ENCODE data around the gene SLC2A8.

The SLC2A8 gene

DNA sequence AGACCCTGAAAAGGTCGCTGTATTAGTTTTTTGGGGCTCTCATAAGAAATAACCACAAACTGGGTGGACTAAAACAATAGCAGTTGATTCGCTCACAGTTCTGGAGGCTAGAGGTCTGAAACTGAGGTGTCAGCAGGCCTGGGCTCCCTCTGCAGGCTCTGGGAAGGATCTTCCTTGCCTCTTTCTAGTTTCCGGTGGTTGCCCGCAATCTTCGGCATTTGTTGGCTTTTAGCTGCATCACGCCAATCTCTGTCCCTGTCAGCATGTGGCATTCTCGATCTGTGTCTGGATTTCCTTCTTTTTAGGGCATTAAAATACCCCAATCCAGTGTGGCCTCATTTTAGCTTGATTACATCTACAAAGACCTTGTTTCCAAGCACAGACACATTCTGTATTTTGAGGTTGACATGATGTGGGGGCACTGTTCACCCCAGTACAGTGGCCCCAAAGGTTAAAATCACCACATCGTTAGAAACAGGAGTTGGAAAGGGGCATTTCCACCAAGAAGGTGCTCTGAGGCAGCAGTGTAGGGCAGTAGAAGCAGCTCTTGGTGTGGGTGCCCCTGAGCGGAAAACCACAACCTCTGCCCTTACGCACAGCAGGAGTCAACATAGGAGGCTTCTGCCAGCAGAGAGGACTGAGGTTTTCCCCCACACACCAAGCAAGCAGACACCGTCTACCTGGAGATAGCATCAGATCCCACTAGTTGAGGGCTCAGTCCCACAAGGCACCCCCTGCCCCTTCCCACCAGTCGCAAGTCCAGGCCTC is 40.7 kb downstream of the SLC2A8 start:
- no peak for DNase-seq (ENCODE audit: low read depth in 3 of 3)

DNA sequence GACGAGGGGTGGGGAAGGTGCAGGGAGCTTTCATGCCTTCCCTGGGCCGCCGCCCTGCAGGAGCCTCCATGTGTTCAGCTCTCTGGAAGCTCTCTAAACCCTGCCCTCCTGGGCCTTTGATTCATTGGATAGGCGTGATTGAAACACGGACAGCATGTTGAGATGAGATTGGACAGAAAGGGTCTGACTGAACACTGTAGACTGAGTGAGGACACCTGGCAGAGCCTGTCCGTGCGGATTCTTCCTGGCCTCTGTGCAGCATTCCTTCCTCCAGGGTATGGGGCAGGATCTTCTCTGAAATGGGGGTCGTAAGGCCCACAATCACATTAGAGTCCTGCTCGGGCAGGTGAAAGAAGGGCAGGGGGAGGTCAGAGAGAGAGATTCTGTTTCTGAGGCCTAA is 41.4 kb downstream of the SLC2A8 start:
- no peak for DNase-seq (ENCODE audit: low read depth in 3 of 3)

DNA sequence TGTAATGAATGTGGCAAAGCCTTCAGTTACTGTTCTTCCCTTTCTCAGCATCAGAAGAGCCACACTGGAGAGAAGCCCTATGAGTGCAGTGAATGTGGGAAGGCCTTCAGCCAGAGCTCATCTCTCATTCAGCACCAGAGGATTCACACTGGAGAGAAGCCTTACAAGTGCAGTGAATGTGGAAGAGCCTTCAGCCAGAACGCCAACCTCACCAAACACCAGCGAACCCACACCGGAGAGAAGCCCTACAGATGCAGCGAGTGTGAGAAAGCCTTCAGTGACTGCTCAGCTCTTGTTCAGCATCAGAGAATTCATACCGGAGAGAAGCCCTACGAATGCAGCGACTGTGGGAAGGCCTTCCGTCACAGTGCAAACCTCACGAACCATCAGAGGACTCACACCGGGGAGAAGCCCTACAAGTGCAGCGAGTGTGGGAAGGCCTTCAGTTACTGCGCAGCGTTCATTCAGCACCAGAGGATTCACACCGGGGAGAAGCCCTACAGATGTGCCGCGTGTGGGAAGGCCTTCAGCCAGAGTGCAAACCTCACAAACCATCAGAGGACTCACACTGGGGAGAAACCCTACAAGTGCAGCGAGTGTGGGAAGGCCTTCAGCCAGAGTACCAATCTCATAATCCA is 47.4 kb downstream of the SLC2A8 start:
- DNase-seq (ENCODE audit: low read depth in 3 of 3): no peak

DNA sequence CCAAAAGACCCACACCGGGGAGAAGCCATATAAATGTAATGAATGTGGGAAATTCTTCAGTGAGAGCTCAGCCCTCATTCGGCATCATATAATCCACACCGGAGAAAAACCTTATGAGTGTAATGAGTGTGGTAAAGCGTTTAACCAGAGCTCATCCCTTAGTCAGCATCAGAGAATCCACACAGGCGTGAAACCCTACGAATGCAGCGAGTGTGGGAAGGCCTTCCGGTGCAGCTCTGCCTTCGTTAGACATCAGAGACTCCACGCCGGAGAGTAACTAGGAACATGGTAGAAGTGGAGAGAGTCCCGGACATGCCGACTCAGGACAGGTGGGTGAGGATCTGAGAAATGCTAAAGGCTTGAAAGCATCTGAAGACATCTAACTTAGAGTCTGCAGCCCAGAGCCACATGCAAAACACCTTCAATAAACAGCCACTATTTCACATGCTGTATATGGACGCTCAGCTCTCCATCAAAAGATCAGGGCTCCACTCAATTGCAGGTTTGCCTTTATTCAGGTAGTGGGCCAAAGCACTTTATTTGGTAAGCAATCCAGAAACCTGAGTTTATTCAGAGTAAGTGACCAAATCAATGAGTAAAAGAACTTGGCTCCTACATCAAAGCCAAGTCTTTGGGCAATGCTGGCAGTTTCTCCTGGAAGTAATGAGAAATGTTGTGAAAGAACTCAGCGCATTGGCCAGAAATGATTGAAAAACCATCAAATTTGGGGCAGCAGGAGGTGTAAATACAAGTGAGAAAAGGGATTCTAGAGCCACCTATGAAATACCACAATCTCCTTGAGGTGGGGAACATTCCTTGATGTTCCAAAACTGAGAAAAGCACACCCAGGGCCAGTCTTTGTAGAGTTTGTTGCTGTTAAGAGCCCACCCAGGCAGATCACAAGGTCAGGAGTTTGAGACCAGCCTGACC is 48.2 kb downstream of the SLC2A8 start:
- no peak for DNase-seq (ENCODE audit: low read depth in 3 of 3)

GRCh38 chr9:127445851-127446712 is 49.1 kb downstream of the SLC2A8 start:
- no peak for DNase-seq (ENCODE audit: low read depth in 3 of 3)

DNA sequence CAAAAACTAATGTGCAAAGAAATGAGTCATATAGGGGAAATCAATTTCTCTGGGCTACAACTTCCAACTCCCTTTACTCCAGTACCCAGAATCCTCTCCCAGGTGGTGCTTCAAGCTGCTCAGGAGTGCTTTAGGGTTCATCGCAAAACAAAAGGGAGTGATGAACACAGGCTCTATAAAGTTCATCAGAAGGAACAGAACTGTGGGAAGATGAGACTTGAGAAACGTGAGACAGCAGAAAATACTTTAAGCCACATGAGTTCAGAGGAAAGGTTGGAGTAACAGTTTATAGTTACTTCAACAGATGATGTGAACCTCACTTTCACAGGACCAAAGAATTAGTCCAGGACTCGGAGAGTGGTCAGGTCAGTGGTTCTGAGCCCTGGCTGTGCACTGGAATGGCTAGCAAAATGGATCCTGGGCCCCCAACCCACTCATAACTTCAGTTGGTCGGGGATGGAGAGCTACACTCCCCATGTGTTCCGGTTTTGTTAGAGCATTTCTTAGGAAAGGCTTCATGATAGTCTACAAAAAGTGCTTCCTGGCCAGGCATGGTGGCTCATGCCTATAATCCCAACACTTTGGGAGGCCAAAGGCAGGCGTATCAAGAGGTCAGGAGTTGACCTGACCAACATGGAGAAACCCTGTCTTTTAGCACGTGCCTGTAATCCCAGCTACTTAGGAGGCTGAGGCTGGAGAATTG is 49.9 kb downstream of the SLC2A8 start:
- DNase-seq (ENCODE audit: low read depth in 3 of 3): no peak

- DNase-seq (ENCODE audit: low read depth in 3 of 3): no peak
Measured at GRCh38 chr9:127447416-127448111, 50.6 kb downstream of the SLC2A8 start.

DNA sequence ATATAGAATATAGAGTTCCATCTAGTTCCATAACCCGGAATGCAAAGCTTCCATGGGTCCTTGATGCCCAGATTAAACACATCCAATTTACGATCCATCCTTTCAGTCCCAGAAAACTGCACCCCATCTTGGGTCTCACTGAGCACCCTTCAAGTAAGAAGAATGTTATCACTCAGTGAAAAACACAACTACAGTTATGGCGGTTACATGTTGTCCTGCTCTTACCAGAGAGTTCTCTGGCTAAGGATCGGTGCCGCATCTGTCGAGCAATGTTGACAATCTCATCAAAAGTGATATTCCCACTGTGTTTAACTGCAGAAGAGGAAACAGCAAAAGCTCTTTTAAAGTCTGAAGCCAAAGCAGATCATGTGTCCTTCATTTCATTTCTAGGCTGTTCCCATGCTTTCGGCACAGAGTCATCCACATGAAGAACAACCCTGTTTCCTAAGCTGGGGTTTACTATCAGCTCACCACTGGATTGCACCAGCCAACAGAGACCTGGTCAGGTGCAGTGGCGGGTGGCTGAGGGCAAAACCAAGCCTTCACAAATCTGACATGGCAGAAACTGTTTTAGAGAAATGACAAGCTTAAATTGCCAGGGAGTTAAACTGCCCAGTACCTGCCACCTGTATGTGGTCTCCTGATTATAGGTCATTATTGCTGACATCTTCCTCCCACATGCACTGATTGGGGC is 51.3 kb downstream of the SLC2A8 start:
- no peak for DNase-seq (ENCODE audit: low read depth in 3 of 3)

GRCh38 chr9:127449332-127449966 is 52.5 kb downstream of the SLC2A8 start:
- DNase-seq (ENCODE audit: low read depth in 3 of 3): no peak

DNA sequence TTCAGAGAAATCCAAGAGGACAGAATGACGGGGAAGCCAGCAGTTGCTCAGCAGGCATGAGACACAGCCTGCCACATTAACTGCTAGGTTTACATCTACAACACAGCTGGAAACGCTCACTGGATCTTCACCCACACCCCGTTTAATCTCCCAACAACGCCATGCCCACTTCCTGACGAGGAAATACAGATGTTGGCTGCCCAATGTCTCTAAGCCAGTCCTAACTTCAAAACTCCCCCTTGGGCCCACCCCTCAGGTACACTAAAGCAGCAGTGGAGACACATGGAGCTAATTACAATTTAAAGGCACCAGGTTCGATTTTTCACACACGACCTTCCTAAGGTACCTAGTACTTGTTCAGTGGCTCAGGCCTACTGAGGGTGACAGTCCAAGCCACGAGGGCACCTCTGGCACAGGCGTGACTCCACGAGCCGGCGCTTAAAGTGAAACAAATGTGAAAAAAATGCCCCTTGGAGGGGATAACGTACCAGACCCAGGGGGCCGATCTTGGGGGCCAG is 53.3 kb downstream of the SLC2A8 start:
- DNase-seq (ENCODE audit: low read depth in 3 of 3): no peak

DNA sequence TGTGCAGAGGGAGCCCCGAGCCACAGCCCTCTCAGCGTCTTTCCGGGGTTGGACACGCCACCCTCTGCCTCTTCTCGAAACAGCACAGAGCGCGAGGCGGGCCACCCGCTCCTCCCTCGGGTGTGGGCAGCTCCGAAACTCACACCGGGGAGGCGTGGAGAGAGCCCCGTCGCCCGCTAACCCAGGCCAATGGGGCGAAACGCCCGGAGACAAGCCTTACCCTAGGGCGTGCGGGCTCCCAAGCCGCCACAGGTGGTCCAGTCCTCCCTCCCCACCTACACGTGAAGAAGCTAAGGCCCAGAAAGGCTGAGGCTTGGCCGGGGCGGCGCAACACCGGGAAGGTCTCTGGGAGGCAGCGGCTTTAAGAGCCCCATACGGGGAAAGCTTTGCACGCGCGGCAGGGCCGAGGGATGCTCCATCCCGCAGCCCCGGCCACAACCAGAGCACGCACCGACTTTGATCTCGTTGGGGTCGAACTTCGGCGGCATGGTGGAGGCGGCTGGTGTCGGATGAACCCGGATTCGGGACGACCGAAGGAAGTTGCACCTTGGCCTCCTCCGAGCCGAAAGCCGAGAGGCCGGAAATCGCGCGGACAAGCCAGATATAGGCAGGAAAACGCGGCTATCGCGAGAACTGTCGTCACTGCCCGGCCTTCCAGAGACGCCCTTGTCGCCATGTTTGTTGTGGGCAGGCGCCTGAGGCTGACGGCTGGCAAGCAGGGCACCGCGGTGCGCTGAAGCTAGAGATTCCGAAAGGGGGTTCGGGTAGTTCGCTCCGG is 54.0 kb downstream of the SLC2A8 start, which contains the start of the genes LRSAM1 and RPL12:
TSS of gene LRSAM1 (plus strand) at position 681 of the 778 bp plus-strand sequence. CDS start 3,018 bp downstream, outside the sequence.
TSS of gene RPL12 (minus strand) at position 577 of the 778 bp plus-strand sequence. CDS start at position 488, 89 bp downstream.
- DNase-seq (ENCODE audit: low read depth in 3 of 3): peak; percentile 94 to 98 (median 98)

- DNase-seq (ENCODE audit: low read depth in 3 of 3): no peak
Measured at GRCh38 chr9:127451608-127451857, 54.6 kb downstream of the SLC2A8 start.

DNA sequence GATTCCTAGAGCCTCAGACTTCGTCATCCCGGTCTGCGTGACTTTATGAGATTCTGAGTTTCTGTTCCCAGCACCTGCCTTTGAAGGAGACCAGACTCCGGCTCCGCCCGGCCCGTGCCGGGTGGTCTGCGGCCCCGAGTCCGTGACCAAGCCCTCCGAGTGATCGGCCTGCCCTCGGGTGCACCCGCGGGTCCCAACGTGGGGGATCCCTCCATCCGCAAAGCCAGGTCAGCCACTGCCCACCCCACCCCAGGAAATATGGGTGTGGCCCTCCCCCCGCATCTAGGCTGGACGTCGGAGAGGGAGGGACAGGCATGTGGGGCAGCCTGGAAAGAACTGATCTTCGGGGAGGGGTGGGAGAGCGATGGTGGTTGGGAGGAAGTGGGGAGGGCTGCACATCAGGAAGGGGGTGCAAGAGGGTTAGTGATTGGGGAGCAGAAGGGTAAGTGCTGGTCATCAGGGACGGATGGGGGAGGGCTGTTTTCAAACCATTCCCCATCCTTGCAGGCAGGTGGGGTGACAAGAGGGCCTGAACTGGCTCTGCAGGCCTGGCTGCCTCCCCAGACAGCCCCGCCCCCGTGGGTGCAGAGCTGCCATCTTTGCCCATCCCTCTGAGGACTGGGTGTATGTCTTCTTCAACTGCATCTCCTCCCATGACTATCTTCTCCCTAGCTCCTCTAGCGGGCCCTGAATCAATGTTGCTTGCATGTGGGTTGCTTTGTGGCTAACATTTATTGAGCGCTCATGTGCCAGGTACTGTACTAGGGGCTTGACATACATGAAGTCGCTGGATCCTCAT is 55.1 kb downstream of the SLC2A8 start:
- peak in 2 of 3 donors; percentile 40 to 48 for DNase-seq (ENCODE audit: low read depth in 3 of 3)

DNA sequence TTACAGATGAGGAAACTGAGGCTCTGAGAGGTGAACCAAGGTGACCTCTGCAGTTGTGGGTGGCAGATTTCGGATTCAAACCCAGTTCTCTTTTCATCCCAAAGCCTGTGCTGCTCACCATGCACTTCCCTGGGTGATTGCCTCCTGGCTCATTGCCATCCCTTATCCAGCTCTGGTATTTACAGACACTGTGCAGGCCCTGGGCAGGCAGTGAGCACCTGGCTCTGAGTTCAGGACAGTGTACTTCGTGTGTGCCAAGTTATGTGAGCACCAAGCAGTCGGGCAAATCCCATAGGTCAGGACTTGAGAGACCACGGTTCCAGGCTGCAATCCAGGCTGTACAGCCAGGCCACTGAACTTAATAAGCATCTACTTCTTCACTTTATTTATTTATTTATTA is 55.7 kb downstream of the SLC2A8 start:
- no peak for DNase-seq (ENCODE audit: low read depth in 3 of 3)

DNA sequence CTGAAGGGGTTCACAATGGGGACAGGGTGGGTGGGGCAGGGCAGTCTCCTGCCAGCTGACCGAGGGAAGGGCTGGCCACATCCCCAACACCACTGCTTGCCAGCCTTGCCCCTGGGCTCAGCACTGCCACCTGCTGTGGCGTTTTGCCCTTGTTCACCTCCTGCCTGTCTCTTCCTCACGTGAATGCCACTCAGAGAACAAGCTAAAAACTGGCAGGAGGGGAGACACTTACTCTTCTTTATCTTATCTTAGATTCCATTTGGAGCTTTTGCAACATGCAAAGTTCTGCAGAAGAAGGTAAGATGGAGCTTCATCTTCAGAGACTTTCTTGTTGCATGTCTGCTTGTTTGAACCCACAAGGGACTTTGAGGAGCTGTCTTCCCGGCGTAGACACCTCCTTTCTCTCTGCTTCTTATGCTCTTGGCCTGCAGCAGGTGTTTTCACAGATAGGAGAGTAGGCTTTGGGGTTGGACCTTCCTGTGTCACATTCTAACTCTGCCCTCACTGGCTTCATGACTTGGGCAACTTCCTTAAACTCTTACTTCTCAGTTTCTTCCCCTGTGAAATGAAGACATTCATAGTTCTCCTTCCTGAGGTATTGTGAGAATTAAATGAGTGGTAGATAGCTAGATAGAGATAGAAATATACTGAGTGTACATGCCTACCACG is 58.5 kb downstream of the SLC2A8 start:
- no peak for DNase-seq (ENCODE audit: low read depth in 3 of 3)

- DNase-seq (ENCODE audit: low read depth in 3 of 3): no peak
Measured at GRCh38 chr9:127457191-127457878, 60.4 kb downstream of the SLC2A8 start.

All from stimulated activated CD4-positive, alpha-beta T cell treated with anti-CD3 and anti-CD28 coated beads, TNF-alpha, amount 100 ng/mL, for 48 hours (primary cell).